HepG2 (cell line): ENCODE results near the gene ATP6V1G2. TPM values are rescaled to one million over a fixed set of nuclear protein-coding genes. Genes with fewer than 3 reads are reported as not detected.

ENCODE experiments used
- AGO2 ChIP-seq: fragments of 200-400 bp; formaldehyde crosslinking; optimal IDR thresholded peaks from 2 replicates; pipeline ENCODE3; 2017; ENCODE audit warnings: mild to moderate bottlenecking, low read depth, low read length, moderate library complexity
- BRCA1 ChIP-seq: sonication (generic); formaldehyde crosslinking; IDR thresholded peaks from 2 replicates; pipeline ENCODE4 v1.4.0; 2020; ENCODE audit warnings: missing genetic modification reagents
- CREB1 ChIP-seq, 2 experiments: fragments of 450-650 bp in 1 of 2; IDR thresholded peaks; 2 replicates each; pipeline ENCODE4 v1.6.1; 2016 to 2017; ENCODE audit warnings: control low read depth in 1 of 2, mild to moderate bottlenecking in 1 of 2, missing compliant biosample characterization in 1 of 2, missing genetic modification characterization in 1 of 2
- GLI4 ChIP-seq: sonication (generic); formaldehyde crosslinking; IDR thresholded peaks from 2 replicates; pipeline ENCODE4 v1.5.1; 2020; ENCODE audit warnings: missing genetic modification reagents, mild to moderate bottlenecking, moderate library complexity, borderline replicate concordance
- HOXA5 ChIP-seq: sonication (generic); formaldehyde crosslinking; IDR thresholded peaks from 2 replicates; pipeline ENCODE4 v1.4.0; 2020; ENCODE audit warnings: missing genetic modification reagents
- ISL2 ChIP-seq: sonication (generic); formaldehyde crosslinking; IDR thresholded peaks from 2 replicates; pipeline ENCODE4 v1.5.0; 2020; ENCODE audit warnings: missing genetic modification reagents
- JUNB ChIP-seq: sonication (generic); formaldehyde crosslinking; IDR thresholded peaks from 2 replicates; pipeline ENCODE4 v1.8.0; 2022; ENCODE audit warnings: missing genetic modification reagents, mild to moderate bottlenecking, borderline replicate concordance
- KMT2A ChIP-seq: sonication (generic); formaldehyde crosslinking; IDR thresholded peaks from 2 replicates; pipeline ENCODE4 v1.4.0; 2020; ENCODE audit warnings: missing genetic modification reagents
- MBD4 ChIP-seq: IDR thresholded peaks from 2 replicates; pipeline ENCODE4 v1.6.1; 2012; ENCODE audit warnings: low read length, inconsistent platforms, borderline replicate concordance
- MIER3 ChIP-seq: IDR thresholded peaks from 2 replicates; pipeline ENCODE4 v1.6.1; 2016; ENCODE audit warnings: missing compliant biosample characterization, borderline replicate concordance
- MTF2 ChIP-seq: sonication (generic); formaldehyde crosslinking; IDR thresholded peaks from 2 replicates; pipeline ENCODE4 v1.5.0; 2020; ENCODE audit warnings: missing genetic modification reagents, borderline replicate concordance
- NFKBIZ ChIP-seq: IDR thresholded peaks from 2 replicates; pipeline ENCODE4 v1.6.1; 2018; ENCODE audit warnings: missing genetic modification reagents, missing compliant biosample characterization
- RFX5 ChIP-seq: IDR thresholded peaks from 2 replicates; pipeline ENCODE4 v1.6.1; 2011; ENCODE audit warnings: low read depth, low read length, improper control_type of control experiment
- SP140L ChIP-seq: sonication (generic); formaldehyde crosslinking; IDR thresholded peaks from 2 replicates; pipeline ENCODE4 v1.4.0; 2020; ENCODE audit warnings: missing genetic modification reagents, borderline replicate concordance
- YEATS2 ChIP-seq: sonication (generic); formaldehyde crosslinking; IDR thresholded peaks from 2 replicates; pipeline ENCODE4 v1.4.0; 2020; ENCODE audit warnings: missing genetic modification reagents, borderline replicate concordance
- ZBTB21 ChIP-seq: sonication (generic); formaldehyde crosslinking; IDR thresholded peaks from 2 replicates; pipeline ENCODE4 v1.4.0; 2020; ENCODE audit warnings: missing genetic modification reagents
- ZBTB3 ChIP-seq: sonication (generic); formaldehyde crosslinking; IDR thresholded peaks from 2 replicates; pipeline ENCODE4 v1.4.0; 2020; ENCODE audit warnings: low read depth, mild to moderate bottlenecking, moderate library complexity, missing genetic modification reagents, borderline replicate concordance
- ZFAT ChIP-seq: sonication (generic); formaldehyde crosslinking; conservative IDR thresholded peaks from 2 replicates; pipeline ENCODE4 v1.8.1; 2023; ENCODE audit warnings: missing genetic modification reagents, inconsistent platforms
- ZMAT3 ChIP-seq: sonication (generic); formaldehyde crosslinking; conservative IDR thresholded peaks from 2 replicates; pipeline ENCODE4 v1.7.0; 2021; ENCODE audit warnings: missing genetic modification reagents
- ZNF136 ChIP-seq: sonication (generic); formaldehyde crosslinking; IDR thresholded peaks from 2 replicates; pipeline ENCODE4 v1.8.1; 2022; ENCODE audit warnings: low read depth, mild to moderate bottlenecking, moderate library complexity, missing genetic modification reagents
- ZNF180 ChIP-seq: sonication (generic); formaldehyde crosslinking; IDR thresholded peaks from 2 replicates; pipeline ENCODE4 v1.4.0; 2020; ENCODE audit warnings: low read depth, missing genetic modification reagents, borderline replicate concordance
- ZNF564 ChIP-seq: sonication (generic); formaldehyde crosslinking; IDR thresholded peaks from 2 replicates; pipeline ENCODE4 v1.8.1; 2023; ENCODE audit warnings: mild to moderate bottlenecking, missing genetic modification reagents
- polyA plus RNA-seq, 8 experiments: library from polyadenylated mRNA; depleted of rRNA in 3 of 8; stranded (reverse) in 7 of 8; unstranded in 1 of 8; fragments of >200 nt; fragmentation: Illumina TruSeq in 4 of 8; extraction: Trizol in 4 of 8; gene quantifications; 2 replicates each; pipeline versions ENCODE4 v1.2.1 to v1.2.3, GENCODE V29; 2011 to 2016; ENCODE audit warnings: low read depth in 4 of 8, missing spikeins in 1 of 8, mixed read lengths in 1 of 8; ENCODE audit not compliant: insufficient read depth in 1 of 8
- total RNA-seq, 5 experiments: library from RNA; depleted of rRNA; stranded (reverse); fragments of >200 nt; fragmentation: Illumina TruSeq; extraction: Trizol; gene quantifications; 2 replicates each; pipeline ENCODE4 v1.2.3, GENCODE V29; 2016; ENCODE audit warnings: low read depth in 1 of 5
- TF ChIP-seq, protein P1 (sequence below): sonication (generic); formaldehyde crosslinking; IDR thresholded peaks from 2 replicates; pipeline ENCODE4 v1.5.1; 2020; ENCODE audit warnings: missing genetic modification reagents, mild to moderate bottlenecking, borderline replicate concordance
- TF ChIP-seq, protein P2 (sequence below): sonication (generic); formaldehyde crosslinking; IDR thresholded peaks from 2 replicates; pipeline ENCODE4 v1.8.0; 2022; ENCODE audit warnings: missing genetic modification reagents, mild to moderate bottlenecking, borderline replicate concordance
- TF ChIP-seq, protein P3 (sequence below): sonication (generic); formaldehyde crosslinking; IDR thresholded peaks from 2 replicates; pipeline ENCODE4 v1.4.0; 2020; ENCODE audit warnings: missing genetic modification reagents, borderline replicate concordance
- TF ChIP-seq, protein P4 (sequence below): IDR thresholded peaks from 2 replicates; pipeline ENCODE4 v1.6.1; 2016; ENCODE audit warnings: mild to moderate bottlenecking, missing biosample characterization, missing genetic modification reagents

Gene ATP6V1G2
- total and polyA plus RNA-seq, 2 of the 13 experiments (the other 11 are each of a cell fraction or from before 2014, with no cell fraction given) = 0.27 to 0.83 TPM

DNA sequence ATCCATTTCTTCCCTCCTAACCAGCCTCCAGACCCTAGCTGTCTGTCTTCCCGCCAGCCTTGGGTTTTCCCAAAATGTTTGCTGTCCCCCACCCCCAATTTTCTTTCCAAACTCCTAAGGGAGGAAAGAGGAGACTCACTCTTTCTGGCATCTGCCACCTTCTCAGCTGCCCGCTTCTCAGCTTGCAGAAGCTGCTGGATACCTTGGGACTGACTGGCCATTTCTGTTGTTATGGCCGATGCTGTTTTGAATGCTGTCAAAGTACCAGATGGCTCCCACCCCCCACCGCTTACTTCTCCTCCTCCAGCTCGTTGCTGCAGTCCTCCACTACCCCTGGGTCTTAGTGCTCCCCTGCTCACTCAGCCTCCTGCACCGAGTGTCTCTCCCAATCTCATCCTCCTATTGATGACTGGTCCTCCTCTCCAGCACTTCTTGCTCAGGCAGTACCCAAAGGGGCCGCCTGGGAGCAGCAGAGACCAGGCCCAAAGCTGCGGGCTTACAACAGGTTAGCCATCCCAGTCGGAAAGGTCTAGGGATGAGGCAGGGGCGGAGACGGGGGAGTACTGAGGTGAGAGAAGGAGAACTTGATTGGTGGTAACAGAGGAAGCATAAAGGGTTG lies at the start of gene ATP6V1G2 (continued):
- TF ChIP-seq, protein P1, sequence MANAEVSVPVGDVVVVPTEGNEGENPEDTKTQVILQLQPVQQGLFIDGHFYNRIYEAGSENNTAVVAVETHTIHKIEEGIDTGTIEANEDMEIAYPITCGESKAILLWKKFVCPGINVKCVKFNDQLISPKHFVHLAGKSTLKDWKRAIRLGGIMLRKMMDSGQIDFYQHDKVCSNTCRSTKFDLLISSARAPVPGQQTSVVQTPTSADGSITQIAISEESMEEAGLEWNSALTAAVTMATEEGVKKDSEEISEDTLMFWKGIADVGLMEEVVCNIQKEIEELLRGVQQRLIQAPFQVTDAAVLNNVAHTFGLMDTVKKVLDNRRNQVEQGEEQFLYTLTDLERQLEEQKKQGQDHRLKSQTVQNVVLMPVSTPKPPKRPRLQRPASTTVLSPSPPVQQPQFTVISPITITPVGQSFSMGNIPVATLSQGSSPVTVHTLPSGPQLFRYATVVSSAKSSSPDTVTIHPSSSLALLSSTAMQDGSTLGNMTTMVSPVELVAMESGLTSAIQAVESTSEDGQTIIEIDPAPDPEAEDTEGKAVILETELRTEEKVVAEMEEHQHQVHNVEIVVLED (CRISPR knock-in tag) = no peak
- no peak for TF ChIP-seq MBD4
- TF ChIP-seq MTF2 (CRISPR knock-in tag) = no peak
- TF ChIP-seq, protein P2, sequence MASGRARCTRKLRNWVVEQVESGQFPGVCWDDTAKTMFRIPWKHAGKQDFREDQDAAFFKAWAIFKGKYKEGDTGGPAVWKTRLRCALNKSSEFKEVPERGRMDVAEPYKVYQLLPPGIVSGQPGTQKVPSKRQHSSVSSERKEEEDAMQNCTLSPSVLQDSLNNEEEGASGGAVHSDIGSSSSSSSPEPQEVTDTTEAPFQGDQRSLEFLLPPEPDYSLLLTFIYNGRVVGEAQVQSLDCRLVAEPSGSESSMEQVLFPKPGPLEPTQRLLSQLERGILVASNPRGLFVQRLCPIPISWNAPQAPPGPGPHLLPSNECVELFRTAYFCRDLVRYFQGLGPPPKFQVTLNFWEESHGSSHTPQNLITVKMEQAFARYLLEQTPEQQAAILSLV (CRISPR knock-in tag) = no peak
- TF ChIP-seq ZFAT (CRISPR knock-in tag) = no peak
- TF ChIP-seq RFX5 = 0 out of 2 replicates have a peak, but pooled peaks have one; percentile 30
- TF ChIP-seq YEATS2 (CRISPR knock-in tag) = peak; percentile 38; the same call in 1 of the 2 replicates
- no peak for TF ChIP-seq KMT2A (CRISPR knock-in tag)
- TF ChIP-seq, protein P3, sequence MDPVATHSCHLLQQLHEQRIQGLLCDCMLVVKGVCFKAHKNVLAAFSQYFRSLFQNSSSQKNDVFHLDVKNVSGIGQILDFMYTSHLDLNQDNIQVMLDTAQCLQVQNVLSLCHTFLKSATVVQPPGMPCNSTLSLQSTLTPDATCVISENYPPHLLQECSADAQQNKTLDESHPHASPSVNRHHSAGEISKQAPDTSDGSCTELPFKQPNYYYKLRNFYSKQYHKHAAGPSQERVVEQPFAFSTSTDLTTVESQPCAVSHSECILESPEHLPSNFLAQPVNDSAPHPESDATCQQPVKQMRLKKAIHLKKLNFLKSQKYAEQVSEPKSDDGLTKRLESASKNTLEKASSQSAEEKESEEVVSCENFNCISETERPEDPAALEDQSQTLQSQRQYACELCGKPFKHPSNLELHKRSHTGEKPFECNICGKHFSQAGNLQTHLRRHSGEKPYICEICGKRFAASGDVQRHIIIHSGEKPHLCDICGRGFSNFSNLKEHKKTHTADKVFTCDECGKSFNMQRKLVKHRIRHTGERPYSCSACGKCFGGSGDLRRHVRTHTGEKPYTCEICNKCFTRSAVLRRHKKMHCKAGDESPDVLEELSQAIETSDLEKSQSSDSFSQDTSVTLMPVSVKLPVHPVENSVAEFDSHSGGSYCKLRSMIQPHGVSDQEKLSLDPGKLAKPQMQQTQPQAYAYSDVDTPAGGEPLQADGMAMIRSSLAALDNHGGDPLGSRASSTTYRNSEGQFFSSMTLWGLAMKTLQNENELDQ (CRISPR knock-in tag) = no peak
- TF ChIP-seq JUNB (CRISPR knock-in tag) = no peak
- no peak for TF ChIP-seq ZNF136
- TF ChIP-seq ZNF180 (CRISPR knock-in tag) = no peak
- TF ChIP-seq, protein P4, sequence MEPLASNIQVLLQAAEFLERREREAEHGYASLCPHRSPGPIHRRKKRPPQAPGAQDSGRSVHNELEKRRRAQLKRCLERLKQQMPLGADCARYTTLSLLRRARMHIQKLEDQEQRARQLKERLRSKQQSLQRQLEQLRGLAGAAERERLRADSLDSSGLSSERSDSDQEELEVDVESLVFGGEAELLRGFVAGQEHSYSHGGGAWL (CRISPR knock-in tag) = no peak
- no peak for TF ChIP-seq SP140L
- TF ChIP-seq HOXA5 (CRISPR knock-in tag) = no peak
- TF ChIP-seq ZMAT3 = no peak
- TF ChIP-seq CREB1 (IDR thresholded peaks at IDR 0.05) = no peak
- no peak for TF ChIP-seq CREB1 (CRISPR knock-in tag; IDR thresholded peaks at IDR 0.05)
- no peak for TF ChIP-seq NFKBIZ (CRISPR knock-in tag)
- no peak for TF ChIP-seq MIER3 (CRISPR knock-in tag)
- TF ChIP-seq BRCA1 = no peak
- TF ChIP-seq GLI4 = 0 out of 2 replicates have a peak, but pooled peaks have one; percentile 20
- no peak for TF ChIP-seq ZNF564 (CRISPR knock-in tag)
- TF ChIP-seq AGO2 = no peak
- TF ChIP-seq ISL2 (CRISPR knock-in tag) = no peak
- TF ChIP-seq ZBTB21 (CRISPR knock-in tag) = no peak
- no peak for TF ChIP-seq ZBTB3
